Measurements from ENCODE around the gene CORIN.
"Not testable (repeated sequence)": the region's sequence is repeated elsewhere in the genome, so short reads cannot be mapped to it uniquely, and the experiment has no call there.

CORIN gene

DNA sequence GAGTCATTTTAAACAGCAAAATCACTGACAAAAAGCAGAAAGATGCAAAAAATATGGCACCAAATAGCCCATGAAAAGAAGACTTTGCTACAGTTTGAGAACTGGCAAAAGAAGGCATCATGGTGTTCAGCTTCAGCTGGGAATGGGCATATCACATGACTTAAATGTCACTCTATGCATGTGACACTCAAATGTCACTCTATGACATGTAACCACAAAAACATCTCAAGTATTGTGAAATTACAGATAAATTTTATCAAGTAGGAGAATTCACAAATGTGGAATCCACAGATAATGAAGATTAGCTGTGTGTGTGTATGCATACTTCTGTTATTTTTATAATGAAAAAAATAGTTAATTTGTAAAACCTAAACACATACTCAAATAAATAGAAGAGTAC is 270.9 kb downstream of the CORIN start:
- DNase-seq (ENCODE audit: low read depth, low spot score), result no peak

DNA sequence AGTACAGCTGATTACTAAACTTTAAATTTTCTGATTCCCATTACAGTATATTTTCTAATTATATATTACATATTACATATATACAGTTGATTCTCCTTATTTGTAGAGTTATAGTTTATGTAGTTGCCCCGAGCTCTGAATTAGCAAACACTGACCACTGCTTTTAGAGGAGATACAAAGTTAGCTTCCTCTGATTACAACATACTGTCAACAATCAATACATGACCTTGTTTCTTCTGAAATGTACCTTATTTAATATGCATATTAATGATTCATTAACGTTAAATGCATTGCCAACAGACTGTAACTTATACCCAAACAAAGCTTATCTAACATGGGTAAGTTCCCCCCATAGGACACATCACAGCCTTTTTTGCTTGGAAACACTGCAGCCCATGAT is 271.3 kb downstream of the CORIN start:
- DNase-seq (ENCODE audit: low read depth, low spot score), result no peak

DNA sequence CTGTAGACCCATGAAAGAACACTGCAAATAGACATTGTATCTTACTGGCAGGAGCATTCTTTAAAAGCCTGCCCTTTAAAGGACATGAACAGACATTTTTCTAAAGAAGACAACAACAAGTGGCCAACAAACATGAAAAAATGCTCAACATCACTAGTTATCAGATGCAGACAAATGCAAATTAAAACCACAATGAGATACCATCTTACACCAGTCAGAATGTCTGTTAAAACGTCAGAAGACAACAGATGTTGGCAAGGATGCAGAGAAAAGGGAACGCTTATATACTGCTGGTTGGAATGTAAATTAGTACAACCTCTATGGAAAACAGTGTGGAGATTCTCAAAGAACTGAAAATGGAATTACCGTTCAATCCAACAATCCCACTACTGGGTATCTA is 275.6 kb downstream of the CORIN start:
- DNase-seq (ENCODE audit: low read depth, low spot score), result no peak

DNA sequence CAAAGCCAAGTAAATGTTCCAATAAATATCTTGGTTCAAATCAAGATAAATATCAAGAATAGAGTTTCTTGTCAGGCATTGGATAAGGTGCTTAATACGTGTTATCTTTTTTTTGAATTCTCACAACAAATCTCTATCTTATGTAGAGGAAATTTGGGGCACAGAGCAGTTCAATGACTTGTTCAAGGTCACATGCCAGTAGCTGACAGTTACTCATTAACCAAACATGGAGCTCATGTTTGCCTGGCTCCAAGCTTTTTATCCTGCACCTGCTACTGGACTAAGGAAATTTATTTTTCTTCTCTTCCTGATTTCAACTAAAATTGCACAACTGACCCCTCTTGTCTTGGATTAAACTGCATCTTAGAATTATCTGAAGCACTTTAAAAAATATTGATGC is 276.5 kb downstream of the CORIN start:
- DNase-seq (ENCODE audit: low read depth, low spot score), result no peak

DNA sequence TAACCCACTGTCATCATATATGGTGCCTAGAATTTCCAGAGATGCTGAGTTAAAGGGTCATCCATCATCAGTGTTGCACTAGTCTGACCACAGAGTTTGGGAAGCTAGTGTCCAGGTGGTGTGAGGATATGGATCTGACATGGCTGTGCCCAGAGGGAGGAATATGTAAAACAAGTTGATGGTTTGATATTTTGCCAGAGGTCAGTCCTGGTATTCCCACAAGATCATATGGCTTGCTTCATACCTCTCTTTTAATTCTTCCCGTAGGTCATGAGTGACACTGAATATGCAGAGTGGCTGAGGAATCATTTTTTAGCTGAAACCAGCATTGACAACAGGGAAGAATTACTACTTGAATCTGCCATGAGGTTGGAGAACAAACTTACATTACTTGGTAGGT is 277.2 kb downstream of the CORIN start:
- DNase-seq (ENCODE audit: low read depth, low spot score), result no peak

DNA sequence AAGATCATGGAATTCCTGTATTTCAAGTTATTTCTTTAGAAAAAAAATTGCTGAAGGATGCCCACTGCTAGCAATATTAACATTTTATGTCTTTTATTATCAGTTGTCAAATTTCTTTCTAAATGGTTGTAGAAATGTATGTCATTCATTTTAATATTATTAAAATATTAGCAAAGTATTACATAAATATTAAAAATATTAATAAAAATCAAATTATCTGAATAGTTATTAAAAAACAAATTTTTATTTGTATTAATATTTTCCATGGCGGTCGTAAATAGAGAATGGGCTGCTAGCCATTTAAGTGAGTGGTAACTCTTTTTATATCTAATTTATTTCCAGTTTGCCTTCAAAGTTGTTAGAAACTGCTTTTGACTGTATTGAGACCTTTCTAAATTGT is 280.6 kb downstream of the CORIN start:
- DNase-seq (ENCODE audit: low read depth, low spot score), result no peak

DNA sequence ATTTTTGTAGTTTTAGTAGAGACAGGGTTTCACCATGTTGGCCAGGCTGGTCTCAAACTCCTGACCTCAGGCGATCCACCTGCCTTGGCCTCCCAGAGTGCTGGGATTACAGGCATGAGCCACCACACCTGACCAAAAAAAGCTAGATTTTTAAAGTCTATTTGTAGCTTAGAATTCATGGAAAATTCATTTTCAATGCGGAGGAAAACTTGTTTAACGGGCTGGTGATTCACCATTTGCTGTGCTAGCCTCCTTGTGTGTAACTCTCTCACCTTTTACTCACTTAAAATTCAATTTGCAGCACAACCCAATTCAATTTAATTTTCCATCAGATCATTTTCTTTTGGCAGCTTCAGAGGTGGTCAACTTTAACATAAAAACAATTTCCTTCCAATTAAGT is 281.9 kb downstream of the CORIN start:
- not testable (repeated sequence) for DNase-seq (ENCODE audit: low read depth, low spot score)

DNA sequence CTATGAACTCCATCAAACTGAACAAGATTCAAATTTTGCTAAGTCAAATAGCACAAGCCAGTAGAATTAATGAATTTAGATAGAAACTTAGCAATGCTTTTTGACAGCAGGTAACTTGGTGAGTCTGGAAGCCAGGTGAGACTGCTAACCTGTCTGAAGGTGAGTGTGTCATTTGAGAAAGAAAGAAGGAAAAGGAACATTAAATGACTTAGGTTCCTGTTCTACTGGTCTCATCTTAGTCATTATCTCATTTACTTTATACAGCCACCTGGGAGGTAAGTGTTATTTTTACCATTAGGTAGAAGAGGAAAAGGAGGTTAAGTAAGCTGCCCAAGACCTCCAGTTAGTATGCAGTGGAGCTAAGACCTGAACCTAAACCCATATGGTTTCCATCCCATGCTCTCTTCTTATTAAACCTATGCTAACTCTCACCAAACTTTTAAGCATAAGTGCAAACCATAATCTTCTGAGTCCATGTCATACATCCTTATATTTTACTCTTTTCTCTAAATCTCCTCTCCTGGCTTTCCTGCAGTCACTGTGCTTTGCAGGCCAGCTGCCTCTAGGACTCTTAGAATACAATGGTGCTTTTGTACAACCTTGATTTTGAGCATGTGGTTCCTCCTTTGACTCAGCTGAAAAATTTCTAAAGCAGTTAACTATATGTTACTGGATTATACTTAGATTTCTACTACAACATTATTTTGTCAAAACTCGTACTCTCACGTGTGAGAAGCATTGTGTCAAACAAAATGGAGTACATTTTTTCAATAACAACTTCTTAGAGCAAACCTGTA is 284.3 kb downstream of the CORIN start:
- DNase-seq (ENCODE audit: low read depth, low spot score), result no peak

DNA sequence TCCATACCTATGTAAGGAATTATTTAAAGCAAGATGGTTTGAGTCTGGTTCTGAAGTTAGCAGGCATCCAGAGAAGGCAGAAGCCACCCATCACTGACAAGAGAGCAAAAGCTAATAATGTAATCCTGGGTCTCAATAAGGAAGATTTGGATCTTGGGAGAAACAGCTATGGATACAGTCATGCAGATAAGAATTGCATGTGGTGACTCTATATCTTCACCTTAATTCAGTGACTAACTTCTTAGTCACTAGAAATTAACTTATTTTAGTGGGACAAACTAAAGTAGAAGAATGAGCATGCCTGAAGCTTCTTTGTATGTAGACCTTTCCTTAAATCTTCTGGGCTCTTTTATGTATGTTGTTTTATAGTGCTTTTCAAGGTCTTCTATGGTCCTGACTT is 286.2 kb downstream of the CORIN start:
- DNase-seq (ENCODE audit: low read depth, low spot score), result no peak

DNA sequence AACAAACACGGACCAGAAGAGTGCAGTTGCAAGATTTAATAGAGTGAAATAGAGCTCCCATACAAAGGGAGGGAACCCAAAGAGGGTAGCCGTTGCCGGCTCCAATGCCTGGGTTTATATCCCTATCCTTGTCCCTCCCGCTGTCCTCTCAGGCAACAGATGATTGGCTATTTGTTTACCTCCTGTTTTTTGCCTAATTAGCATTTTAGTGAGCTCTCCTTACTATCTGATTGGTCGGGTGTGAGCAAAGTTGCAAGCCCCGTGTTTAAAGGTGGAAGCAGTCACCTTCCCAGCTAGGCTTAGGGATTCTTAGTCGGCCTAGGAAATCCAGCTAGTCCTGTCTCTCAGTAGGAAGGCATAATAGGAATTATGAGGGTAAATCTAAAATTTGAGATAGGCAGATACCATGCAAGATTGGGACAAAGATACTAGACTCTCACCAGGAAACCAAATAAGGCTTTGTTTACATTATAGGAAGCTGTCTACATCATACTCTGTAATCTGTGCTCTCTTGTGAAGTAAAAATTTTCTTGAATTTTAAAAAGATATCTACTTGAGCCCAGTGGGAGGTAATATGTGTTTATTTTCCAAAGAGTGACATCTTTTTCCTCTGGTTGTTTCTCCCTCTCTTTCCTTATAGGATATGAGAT is 286.8 kb downstream of the CORIN start:
- DNase-seq (ENCODE audit: low read depth, low spot score), result no peak

DNA sequence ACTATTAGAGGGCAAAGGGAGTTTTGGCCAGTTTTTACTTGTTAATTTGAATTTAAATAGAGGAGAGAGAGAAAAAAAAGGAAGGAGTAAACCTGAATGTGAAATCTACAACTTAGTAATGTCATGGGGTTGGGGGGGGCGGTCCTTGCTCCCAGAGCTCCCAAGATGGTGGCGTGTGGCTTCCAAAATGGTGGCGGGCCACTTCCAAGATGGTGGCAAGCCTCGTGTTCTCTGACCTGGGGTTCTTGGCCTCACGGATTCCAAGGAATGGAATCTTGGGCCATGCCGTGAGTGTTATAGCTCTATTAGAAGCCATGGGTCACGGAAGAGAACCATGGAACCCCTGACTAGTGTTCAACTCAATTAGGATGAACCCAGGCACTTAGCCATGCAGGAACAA is 287.5 kb downstream of the CORIN start:
- not testable (repeated sequence) for DNase-seq (ENCODE audit: low read depth, low spot score)

Data from ELF-1 (cell line).